C4-2B (cell line): ENCODE data around the gene EXPH5.

Source experiments
- H3K27ac ChIP-seq: fragments of 450-650 bp; 2 replicates; pipeline ENCODE4 v1.5.1; 2017
- CTCF ChIP-seq: fragments of 450-650 bp; conservative IDR thresholded peaks from 2 replicates; pipeline ENCODE4 v1.5.1; 2017; ENCODE audit warnings: mild to moderate bottlenecking
- ZFX ChIP-seq: fragments of 450-650 bp; IDR thresholded peaks from 2 replicates; pipeline ENCODE4 v1.6.1; 2017

EXPH5 gene

GRCh38 chr11:108588287-108588686 is 5.3 kb downstream of the EXPH5 start:
- TF ChIP-seq CTCF: no peak
- TF ChIP-seq ZFX: no peak
- no peak overlapping the region for H3K27ac ChIP-seq

GRCh38 chr11:108587109-108587508 is 6.5 kb downstream of the EXPH5 start:
- TF ChIP-seq CTCF (no peak), ZFX (no peak)
- peak overlapping the region; percentile 52; the same call in 1 of the 2 replicates for H3K27ac ChIP-seq

- H3K27ac ChIP-seq: peak overlapping the region; percentile 52
- no peak for TF ChIP-seq ZFX
Observed at GRCh38 chr11:108586600-108586999, 7.0 kb downstream of the EXPH5 start.

GRCh38 chr11:108586185-108586584 is 7.4 kb downstream of the EXPH5 start:
- peak overlapping the region; percentile 52 for H3K27ac ChIP-seq

GRCh38 chr11:108584973-108585372 is 8.6 kb downstream of the EXPH5 start:
- no peak overlapping the region for H3K27ac ChIP-seq
- TF ChIP-seq CTCF: no peak

GRCh38 chr11:108580645-108581044 is 12.9 kb downstream of the EXPH5 start:
- no peak overlapping the region for H3K27ac ChIP-seq
- TF ChIP-seq ZFX (no peak), CTCF (no peak)

GRCh38 chr11:108580043-108580442 is 13.5 kb downstream of the EXPH5 start:
- TF ChIP-seq ZFX: no peak

GRCh38 chr11:108576523-108576922 is 17.0 kb downstream of the EXPH5 start:
- no peak overlapping the region for H3K27ac ChIP-seq
- no peak for TF ChIP-seq ZFX
- TF ChIP-seq CTCF: no peak

More at GRCh38 chr11:108580043-108580442, 13.5 kb downstream of the EXPH5 start:
- no peak overlapping the region for H3K27ac ChIP-seq

- H3K27ac ChIP-seq: no peak overlapping the region
Observed at GRCh38 chr11:108574675-108575074, 18.9 kb downstream of the EXPH5 start.

More at GRCh38 chr11:108574675-108575074, 18.9 kb downstream of the EXPH5 start:
- TF ChIP-seq CTCF (no peak), ZFX (no peak)
